Mesendoderm (in vitro differentiated cells): ENCODE measurements around the gene CD63. TPM values are rescaled to one million over a fixed set of nuclear protein-coding genes. Genes with fewer than 3 reads are reported as not detected.

ENCODE experiments used
- DNase-seq: peaks from one replicate; pipeline ENCODE4 v3.0.0; 2013
- H2AK5ac ChIP-seq: 2 replicates; pipeline ENCODE4 v1.6.1; 2013; ENCODE audit warnings: low read length, inconsistent platforms
- H2BK120ac ChIP-seq: 2 replicates; pipeline ENCODE4 v1.6.1; 2013; ENCODE audit warnings: low read depth, mild to moderate bottlenecking, low read length, moderate library complexity, mixed read lengths
- H2BK15ac ChIP-seq: replicated peaks from 2 replicates; pipeline ENCODE4 v1.6.1; 2013; ENCODE audit warnings: low read depth, mild to moderate bottlenecking, moderate library complexity
- H2BK5ac ChIP-seq: 2 replicates; pipeline ENCODE4 v1.6.1; 2013; ENCODE audit warnings: low read length, inconsistent platforms
- H3K18ac ChIP-seq: 2 replicates; pipeline ENCODE4 v1.6.1; 2013; ENCODE audit warnings: mild to moderate bottlenecking, low read length, mixed read lengths
- H3K23ac ChIP-seq: one replicate; pipeline ENCODE4 v1.6.1; 2013; ENCODE audit warnings: low read length
- H3K27ac ChIP-seq: 2 replicates; pipeline ENCODE4 v1.5.1; 2013; ENCODE audit warnings: low read depth, mild to moderate bottlenecking, inconsistent platforms, low read length, moderate library complexity
- H3K27me3 ChIP-seq: 2 replicates; pipeline ENCODE4 v1.6.1; 2013; ENCODE audit warnings: low read length, control low read depth, mild to moderate bottlenecking, inconsistent platforms; ENCODE audit not compliant: insufficient read depth, poor library complexity
- H3K36me3 ChIP-seq: 2 replicates; pipeline ENCODE4 v1.6.1; 2013; ENCODE audit warnings: low read length, inconsistent platforms; ENCODE audit not compliant: control insufficient read depth, insufficient read depth
- H3K4ac ChIP-seq: one replicate; pipeline ENCODE4 v1.6.1; 2013; ENCODE audit warnings: low read depth, mild to moderate bottlenecking, low read length, moderate library complexity
- H3K4me1 ChIP-seq: 2 replicates; pipeline ENCODE4 v1.6.1; 2013; ENCODE audit warnings: low read depth, low read length, inconsistent platforms; ENCODE audit not compliant: control insufficient read depth
- H3K4me2 ChIP-seq: 2 replicates; pipeline ENCODE4 v1.6.1; 2013; ENCODE audit warnings: low read length
- H3K4me3 ChIP-seq: 2 replicates; pipeline ENCODE4 v1.5.1; 2013; ENCODE audit warnings: mild to moderate bottlenecking, low read length
- H3K56ac ChIP-seq: one replicate; pipeline ENCODE4 v1.6.1; 2013; ENCODE audit warnings: low read length
- H3K79me1 ChIP-seq: 2 replicates; pipeline ENCODE4 v1.6.1; 2013; ENCODE audit warnings: low read length, inconsistent platforms
- H3K79me2 ChIP-seq: 2 replicates; pipeline ENCODE4 v1.6.1; 2013; ENCODE audit warnings: mild to moderate bottlenecking, low read length; ENCODE audit not compliant: control insufficient read depth, insufficient read depth
- H3K9ac ChIP-seq: 2 replicates; pipeline ENCODE4 v1.6.1; 2013; ENCODE audit warnings: low read length, inconsistent platforms
- H4K5ac ChIP-seq: one replicate; pipeline ENCODE4 v1.6.1; 2013; ENCODE audit warnings: low read length
- H4K8ac ChIP-seq: one replicate; pipeline ENCODE4 v1.6.1; 2013; ENCODE audit warnings: low read depth, mild to moderate bottlenecking, control low read depth, low read length, moderate library complexity
- WGBS: extraction: QIAGEN DNeasy Blood & Tissue Kit; methylation state at CpG from one replicate; pipeline ENCODE4 v1.1.7; 2013; ENCODE audit warnings: low lambda C conversion rate, missing lambda C conversion rate; ENCODE audit not compliant: insufficient coverage; ENCODE audit errors: extremely low coverage; 5-methylcytosine and 5-hydroxymethylcytosine counted together
- small RNA-seq: library from polyadenylated mRNA; stranded (forward); fragments of <200 nt; extraction: miRNeasy Mini kit (QIAGEN cat#:217004); gene quantifications from one replicate; pipeline ENCODE3, GENCODE V24; 2013; ENCODE audit not compliant: insufficient read depth

Gene CD63

DNA sequence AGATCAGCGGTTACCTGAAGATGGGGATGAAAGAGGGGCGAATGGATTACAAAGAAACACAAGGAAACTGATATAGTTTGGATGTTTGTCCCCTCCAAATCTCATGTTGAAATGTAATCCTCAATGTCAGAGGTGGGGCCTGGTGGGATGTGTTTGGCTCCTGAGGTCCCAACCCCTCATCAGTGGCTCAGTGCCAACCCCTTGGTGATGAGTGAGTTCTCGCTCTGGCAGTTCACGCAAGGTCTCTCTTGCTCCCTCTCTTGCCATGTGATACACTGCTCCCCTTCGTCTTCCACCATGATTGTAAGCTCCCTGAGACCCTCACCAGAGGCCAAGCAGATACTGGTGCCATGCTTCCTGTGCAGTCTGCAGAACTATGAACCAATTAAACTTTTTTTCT, 49.1 kb downstream of the CD63 start:
- Histone ChIP-seq H3K4me1 (no peaks in the 10 kb centered on the region), H2BK5ac (no peak overlapping the region), H2AK5ac (no peak overlapping the region), H3K79me2 (no peaks in the 10 kb centered on the region), H3K4me3 (no peak overlapping the region), H3K18ac (no peak overlapping the region), H3K56ac (no peak overlapping the region), H3K4ac (no peak overlapping the region), H2BK120ac (no peak overlapping the region), H3K27ac (no peak overlapping the region), H4K8ac (no peak overlapping the region), H3K79me1 (no peaks in the 10 kb centered on the region), H3K4me2 (no peak overlapping the region), H3K27me3 (no peaks in the 10 kb centered on the region), H4K5ac (no peak overlapping the region), H3K9ac (no peak overlapping the region), H3K36me3 (no peaks in the 10 kb centered on the region), H2BK15ac (no peak overlapping the region), H3K23ac (no peak overlapping the region)
- no CpG with 5 or more reads among the region's 5 CpGs for WGBS
- no peak for DNase-seq

DNA sequence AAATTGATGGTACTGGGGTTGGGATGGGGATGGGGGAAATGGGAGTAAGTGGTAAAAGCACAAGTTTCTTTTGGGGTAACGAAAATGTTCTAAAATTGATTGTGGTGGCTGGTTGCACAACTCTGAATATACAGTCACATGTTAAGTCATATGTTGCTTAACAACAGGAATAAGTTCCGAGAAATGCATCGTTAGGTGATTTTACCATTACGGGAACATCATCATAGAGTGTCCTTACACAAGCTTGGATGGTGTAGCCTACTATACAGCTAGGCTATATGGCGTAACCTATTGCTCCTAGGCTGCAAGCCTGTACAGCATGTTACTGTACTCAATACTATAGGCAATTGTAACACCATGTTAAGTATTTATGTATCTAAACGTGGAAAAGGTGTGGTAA, 52.1 kb downstream of the CD63 start:
- Histone ChIP-seq H2BK5ac (no peak overlapping the region), H2AK5ac (no peak overlapping the region), H4K5ac (no peak overlapping the region), H3K27ac (no peak overlapping the region), H3K9ac (no peak overlapping the region), H3K4me3 (no peak overlapping the region), H3K18ac (no peak overlapping the region), H3K79me2 (no peaks in the 10 kb centered on the region), H3K27me3 (no peaks in the 10 kb centered on the region), H3K56ac (no peak overlapping the region), H3K4ac (no peak overlapping the region), H2BK15ac (no peak overlapping the region), H3K4me2 (no peak overlapping the region), H2BK120ac (no peak overlapping the region), H3K36me3 (no peaks in the 10 kb centered on the region), H3K79me1 (no peaks in the 10 kb centered on the region), H4K8ac (no peak overlapping the region), H3K23ac (no peak overlapping the region), H3K4me1 (no peaks in the 10 kb centered on the region)
- no peak for DNase-seq
- 100% methylated on average over 1 of the region's 6 CpGs for WGBS

DNA sequence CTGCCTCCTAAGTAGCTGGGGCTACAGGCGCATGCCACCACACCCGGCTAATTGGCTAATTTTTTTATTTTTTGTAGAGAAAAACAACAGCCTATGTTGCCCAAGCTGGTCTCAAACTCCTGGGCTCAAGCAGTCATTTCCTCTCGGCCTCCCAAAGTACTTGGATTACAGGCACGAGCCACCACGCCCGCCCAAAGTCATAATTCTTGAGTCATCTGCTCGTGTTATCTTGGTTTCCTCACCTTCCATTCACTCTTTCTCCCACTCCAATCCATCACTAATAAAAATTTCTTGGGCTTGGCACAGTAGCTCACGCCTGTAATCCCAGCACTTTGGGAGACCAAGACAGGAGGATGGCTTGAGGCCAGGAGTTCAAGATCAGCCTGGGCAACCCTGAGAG, 53.1 kb downstream of the CD63 start:
- H3K4me2 ChIP-seq, result no peak overlapping the region
- no peaks in the 10 kb centered on the region for H3K36me3 ChIP-seq
- no peak overlapping the region for H3K4me3 ChIP-seq
- no peak overlapping the region for H4K5ac ChIP-seq
- H3K9ac ChIP-seq, result no peak overlapping the region
- peak overlapping the region; percentile 31 for H3K4ac ChIP-seq
- no peak for DNase-seq
- H3K18ac ChIP-seq, result no peak overlapping the region
- H3K56ac ChIP-seq, result no peak overlapping the region
- no peak overlapping the region for H3K23ac ChIP-seq
- no peaks in the 10 kb centered on the region for H3K4me1 ChIP-seq
- no peak overlapping the region for H2BK5ac ChIP-seq
- H3K79me2 ChIP-seq, result no peaks in the 10 kb centered on the region
- no CpG with 5 or more reads among the region's 8 CpGs for WGBS
- no peaks in the 10 kb centered on the region for H3K27me3 ChIP-seq
- H3K27ac ChIP-seq, result no peak overlapping the region
- H3K79me1 ChIP-seq, result no peaks in the 10 kb centered on the region
- H2AK5ac ChIP-seq, result no peak overlapping the region
- no peak overlapping the region for H4K8ac ChIP-seq
- no peak overlapping the region for H2BK120ac ChIP-seq
- no peak overlapping the region for H2BK15ac ChIP-seq

Small RNAs within 50 kb of the gene (small RNA-seq; reads per million reads assigned to genes)
- gene AC009779.1 (not detected), gene RF00017 (not detected)
